Erythroblast (primary cell): ENCODE measurements around the gene IL13.
"Not testable (repeated sequence)": the region's sequence is repeated elsewhere in the genome, so short reads cannot be mapped to it uniquely, and the experiment has no call there.

ENCODE experiments used
- DNase-seq, 2 experiments: peaks; one replicate each; lab custom pipeline; 2025; lab: John Stamatoyannopoulos, UW
- GATA1 ChIP-seq: IDR thresholded peaks from 2 replicates; pipeline ENCODE4 v1.6.1; 2011; ENCODE audit warnings: low read depth, mild to moderate bottlenecking, control low read depth, low read length, moderate library complexity
- POLR2A ChIP-seq: IDR thresholded peaks from 2 replicates; pipeline ENCODE4 v1.6.1; 2011; ENCODE audit warnings: mild to moderate bottlenecking, low read length

Gene IL13

GRCh38 chr5:132681983-132682382 is 24.0 kb downstream of the IL13 start:
- DNase-seq: no peak
- TF ChIP-seq GATA1 (no peak), POLR2A (no peak)

GRCh38 chr5:132684491-132684890 is 26.5 kb downstream of the IL13 start:
- peak; percentile 85 to 91 for DNase-seq
- TF ChIP-seq POLR2A: no peak
- TF ChIP-seq GATA1: no peak

GRCh38 chr5:132684922-132685720 is 27.1 kb downstream of the IL13 start:
- DNase-seq: peak in 1 of 2 experiments; percentile 44
- TF ChIP-seq POLR2A (no peak), GATA1 (no peak)

GRCh38 chr5:132686193-132686592 is 28.2 kb downstream of the IL13 start:
- DNase-seq: no peak
- TF ChIP-seq GATA1 (no peak), POLR2A (no peak)

- no peak for TF ChIP-seq POLR2A
- no peak for TF ChIP-seq GATA1
- no peak for DNase-seq
Observed at GRCh38 chr5:132687995-132688394, 30.0 kb downstream of the IL13 start.

- TF ChIP-seq POLR2A (no peak), GATA1 (no peak)
- peak; percentile 39 to 57 for DNase-seq
Observed at GRCh38 chr5:132688536-132689339, 30.8 kb downstream of the IL13 start.

GRCh38 chr5:132689513-132689912 is 31.5 kb downstream of the IL13 start:
- TF ChIP-seq GATA1: no peak
- no peak for TF ChIP-seq POLR2A
- no peak for DNase-seq

- DNase-seq: no peak
- TF ChIP-seq POLR2A (no peak), GATA1 (no peak)
Observed at GRCh38 chr5:132690156-132690555, 32.2 kb downstream of the IL13 start.

GRCh38 chr5:132691755-132692631 is 34.0 kb downstream of the IL13 start:
- not testable (repeated sequence) for DNase-seq

- peak in 1 of 2 experiments; percentile 65 for DNase-seq
- TF ChIP-seq POLR2A (no peak), GATA1 (no peak)
Observed at GRCh38 chr5:132692632-132692967, 34.6 kb downstream of the IL13 start.

- DNase-seq: no peak
- TF ChIP-seq GATA1: no peak
Observed at GRCh38 chr5:132695956-132696355, 38.0 kb downstream of the IL13 start.

- DNase-seq: no peak
- TF ChIP-seq POLR2A: no peak
- TF ChIP-seq GATA1: no peak
Observed at GRCh38 chr5:132704875-132705274, 46.9 kb downstream of the IL13 start.

GRCh38 chr5:132708645-132709044 is 50.7 kb downstream of the IL13 start:
- TF ChIP-seq GATA1: no peak
- no peak for TF ChIP-seq POLR2A
- no peak for DNase-seq
